Measurements from ENCODE around the gene DSEL. TPM values are rescaled to one million over a fixed set of nuclear protein-coding genes. Genes with fewer than 3 reads are reported as not detected.

DSEL gene
- total RNA-seq, 2 donors from 2014 or later = 4.7 to 6.8 TPM

DNA sequence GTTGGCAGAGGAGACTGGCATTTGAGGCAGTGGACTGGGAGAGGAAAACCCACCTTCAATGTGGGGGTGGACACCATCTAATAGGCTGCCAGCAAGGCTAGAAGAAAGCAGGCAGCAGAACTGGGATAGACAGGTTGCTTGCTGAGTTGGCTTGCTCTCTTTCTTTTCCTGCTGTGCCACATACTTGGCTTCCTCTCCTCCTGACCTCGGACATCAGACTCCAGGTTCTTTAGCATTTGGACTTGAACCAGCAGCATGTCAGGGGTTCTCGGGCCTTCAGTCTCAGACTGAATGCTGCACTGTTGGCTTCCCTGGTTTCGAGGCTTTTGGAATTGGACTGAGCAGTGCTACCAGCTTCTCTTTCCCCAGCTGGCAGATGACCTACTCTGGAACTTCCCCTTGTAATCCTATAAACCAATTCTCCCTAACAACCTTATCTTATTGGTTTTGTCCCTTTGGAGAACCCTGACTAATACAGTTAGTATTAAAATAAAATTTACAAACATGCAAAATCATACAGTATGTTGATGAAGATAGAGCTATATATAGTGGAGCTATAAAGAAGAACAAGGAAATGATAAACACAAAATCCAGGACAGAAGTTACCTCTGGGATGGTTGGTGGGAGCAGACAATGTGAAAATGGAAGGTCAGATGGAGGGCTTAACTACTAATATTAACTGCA, 15.9 kb downstream of the DSEL start:
- TF ChIP-seq, protein P1, sequence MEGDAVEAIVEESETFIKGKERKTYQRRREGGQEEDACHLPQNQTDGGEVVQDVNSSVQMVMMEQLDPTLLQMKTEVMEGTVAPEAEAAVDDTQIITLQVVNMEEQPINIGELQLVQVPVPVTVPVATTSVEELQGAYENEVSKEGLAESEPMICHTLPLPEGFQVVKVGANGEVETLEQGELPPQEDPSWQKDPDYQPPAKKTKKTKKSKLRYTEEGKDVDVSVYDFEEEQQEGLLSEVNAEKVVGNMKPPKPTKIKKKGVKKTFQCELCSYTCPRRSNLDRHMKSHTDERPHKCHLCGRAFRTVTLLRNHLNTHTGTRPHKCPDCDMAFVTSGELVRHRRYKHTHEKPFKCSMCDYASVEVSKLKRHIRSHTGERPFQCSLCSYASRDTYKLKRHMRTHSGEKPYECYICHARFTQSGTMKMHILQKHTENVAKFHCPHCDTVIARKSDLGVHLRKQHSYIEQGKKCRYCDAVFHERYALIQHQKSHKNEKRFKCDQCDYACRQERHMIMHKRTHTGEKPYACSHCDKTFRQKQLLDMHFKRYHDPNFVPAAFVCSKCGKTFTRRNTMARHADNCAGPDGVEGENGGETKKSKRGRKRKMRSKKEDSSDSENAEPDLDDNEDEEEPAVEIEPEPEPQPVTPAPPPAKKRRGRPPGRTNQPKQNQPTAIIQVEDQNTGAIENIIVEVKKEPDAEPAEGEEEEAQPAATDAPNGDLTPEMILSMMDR (IDR thresholded peaks at IDR 0.05) = no peak
- Histone ChIP-seq H3K36me3 (no peaks in the 10 kb centered on the region), H3K9me3 (no peaks in the 10 kb centered on the region), H3K4me1 (no peaks in the 10 kb centered on the region), H3K27ac (no peak overlapping the region), H3K27me3 (no peaks in the 10 kb centered on the region), H3K4me3 (no peak overlapping the region)
- DNase-seq (ENCODE audit: low spot score) = no peak

DNA sequence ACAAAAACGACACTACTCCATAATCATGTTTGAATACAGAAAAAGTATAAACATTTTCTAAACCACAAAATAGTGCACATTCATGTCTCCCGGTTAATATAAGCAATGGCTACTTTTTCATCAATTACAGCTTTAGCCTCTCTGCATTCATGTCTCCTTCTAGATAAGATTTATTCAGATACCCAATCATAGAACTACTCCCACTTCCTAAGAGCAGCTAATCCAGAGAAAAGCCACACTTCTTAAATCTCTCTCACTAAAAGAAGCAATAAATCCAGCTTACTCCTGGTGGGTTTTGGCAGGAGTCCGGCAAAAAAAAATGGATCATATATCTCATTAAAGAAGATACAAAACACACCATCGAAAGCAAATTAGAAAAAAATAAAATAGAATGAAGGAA, 20.1 kb downstream of the DSEL start:
- H3K27me3 ChIP-seq = no peaks in the 10 kb centered on the region
- no peak for DNase-seq (ENCODE audit: low spot score)
- no peaks in the 10 kb centered on the region for H3K4me1 ChIP-seq
- TF ChIP-seq, protein P1 (IDR thresholded peaks at IDR 0.05) = no peak
- H3K9me3 ChIP-seq = no peaks in the 10 kb centered on the region
- no peak overlapping the region for H3K27ac ChIP-seq
- no peak overlapping the region for H3K4me3 ChIP-seq
- no peaks in the 10 kb centered on the region for H3K36me3 ChIP-seq

DNA sequence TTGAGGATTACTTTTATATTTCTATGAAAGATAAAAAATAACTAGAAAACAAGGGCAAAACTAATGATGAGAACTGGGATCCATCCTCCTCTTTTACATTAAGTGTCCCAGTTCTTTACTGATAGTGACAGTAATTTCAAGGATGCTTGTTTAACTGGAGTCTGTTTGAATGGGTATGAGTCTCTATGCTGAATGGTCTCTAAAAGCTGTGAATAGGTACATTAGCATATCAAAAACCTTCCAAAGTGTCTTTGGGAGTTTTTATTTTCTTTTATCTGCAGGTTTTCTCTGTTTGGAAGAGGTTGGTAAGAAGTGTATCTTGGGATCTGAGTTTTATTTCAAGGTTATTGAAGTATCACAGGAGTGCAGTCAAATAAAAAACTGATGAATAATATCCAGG, 30.0 kb downstream of the DSEL start:
- H3K4me3 ChIP-seq = no peak overlapping the region
- H3K9me3 ChIP-seq = no peaks in the 10 kb centered on the region
- no peaks in the 10 kb centered on the region for H3K36me3 ChIP-seq
- no peaks in the 10 kb centered on the region for H3K4me1 ChIP-seq
- H3K27ac ChIP-seq = no peak overlapping the region
- H3K27me3 ChIP-seq = no peaks in the 10 kb centered on the region
- no peak for DNase-seq (ENCODE audit: low spot score)
- TF ChIP-seq, protein P1 (IDR thresholded peaks at IDR 0.05) = no peak

DNA sequence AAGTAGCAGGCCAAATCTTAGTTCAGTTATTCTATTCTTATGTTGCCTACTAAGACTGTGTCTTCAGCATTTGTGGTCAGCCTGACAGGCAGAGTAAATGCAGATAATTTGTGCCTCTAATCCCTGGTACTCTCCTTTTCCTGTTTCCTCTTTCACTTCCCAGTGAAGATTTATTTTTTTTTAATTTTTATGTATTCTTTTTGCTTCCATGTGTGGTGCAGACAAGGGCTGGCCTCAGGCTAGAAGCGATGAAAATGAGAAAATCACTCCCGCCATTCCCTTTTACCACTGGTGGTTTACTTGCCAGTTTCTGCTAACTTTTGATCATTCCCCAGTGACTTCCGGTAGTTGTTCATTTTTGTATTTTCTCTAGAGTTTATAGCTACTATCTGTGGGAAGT, 30.9 kb downstream of the DSEL start:
- no peaks in the 10 kb centered on the region for H3K4me1 ChIP-seq
- no peaks in the 10 kb centered on the region for H3K27me3 ChIP-seq
- H3K4me3 ChIP-seq = no peak overlapping the region
- no peaks in the 10 kb centered on the region for H3K36me3 ChIP-seq
- no peaks in the 10 kb centered on the region for H3K9me3 ChIP-seq
- TF ChIP-seq, protein P1 (IDR thresholded peaks at IDR 0.05) = no peak
- no peak overlapping the region for H3K27ac ChIP-seq
- no peak for DNase-seq (ENCODE audit: low spot score)

DNA sequence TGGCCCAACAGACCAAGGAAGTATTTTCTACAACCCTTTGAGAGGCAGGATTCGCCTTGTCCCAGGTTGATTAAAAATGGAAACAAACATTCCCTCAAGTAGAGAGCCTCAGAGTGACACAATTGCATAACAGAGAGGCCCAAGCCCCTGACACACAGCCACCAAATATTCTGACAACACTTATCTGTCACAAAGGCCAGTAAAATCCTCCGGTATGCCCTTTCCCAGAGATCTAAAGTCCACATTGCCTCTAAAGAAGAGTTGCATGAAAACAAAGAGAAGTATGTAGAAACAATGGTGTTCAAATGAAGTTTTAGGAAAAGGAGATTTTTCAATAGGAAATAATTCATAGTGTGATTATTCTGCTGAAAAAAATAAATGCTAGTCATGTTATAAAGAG, 32.1 kb downstream of the DSEL start:
- H3K4me3 ChIP-seq = no peak overlapping the region
- H3K9me3 ChIP-seq = no peaks in the 10 kb centered on the region
- no peaks in the 10 kb centered on the region for H3K27me3 ChIP-seq
- H3K4me1 ChIP-seq = no peaks in the 10 kb centered on the region
- no peaks in the 10 kb centered on the region for H3K36me3 ChIP-seq
- no peak overlapping the region for H3K27ac ChIP-seq
- DNase-seq (ENCODE audit: low spot score) = no peak
- TF ChIP-seq, protein P1 (IDR thresholded peaks at IDR 0.05) = no peak

DNA sequence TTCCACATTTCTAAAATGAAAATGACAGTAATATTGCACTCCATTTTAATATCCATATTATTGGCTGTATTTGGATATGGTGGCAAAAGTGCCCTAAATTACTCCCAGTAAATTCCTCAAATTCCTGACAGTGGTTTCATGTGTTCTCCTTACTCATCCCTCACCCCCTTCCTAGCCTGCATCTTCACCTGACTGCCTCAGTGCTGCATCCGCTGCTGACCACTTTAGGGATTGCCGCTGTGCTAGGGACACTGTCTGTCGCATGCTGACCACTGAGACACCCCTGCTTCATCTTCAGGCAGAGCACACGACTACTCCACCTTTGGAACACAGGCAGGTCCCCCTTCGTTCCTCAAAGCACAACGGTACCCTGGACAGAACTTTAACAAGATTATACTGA, 32.6 kb downstream of the DSEL start:
- no peaks in the 10 kb centered on the region for H3K4me1 ChIP-seq
- TF ChIP-seq, protein P1 (IDR thresholded peaks at IDR 0.05) = no peak
- H3K4me3 ChIP-seq = no peak overlapping the region
- DNase-seq (ENCODE audit: low spot score) = no peak
- H3K36me3 ChIP-seq = no peaks in the 10 kb centered on the region
- H3K27ac ChIP-seq = no peak overlapping the region
- H3K27me3 ChIP-seq = no peaks in the 10 kb centered on the region
- no peaks in the 10 kb centered on the region for H3K9me3 ChIP-seq
